HepG2 (cell line): Measurements from ENCODE around the gene TRPC4AP. TPM values are rescaled to one million over a fixed set of nuclear protein-coding genes. Genes with fewer than 3 reads are reported as not detected.

Experiments
- BRCA1 ChIP-seq: sonication (generic); formaldehyde crosslinking; IDR thresholded peaks from 2 replicates; pipeline ENCODE4 v1.4.0; 2020; ENCODE audit warnings: missing genetic modification reagents
- CAMTA2 ChIP-seq: sonication (generic); formaldehyde crosslinking; IDR thresholded peaks from 2 replicates; pipeline ENCODE4 v1.4.0; 2020; ENCODE audit warnings: mild to moderate bottlenecking, missing genetic modification reagents, borderline replicate concordance
- HOMEZ ChIP-seq: IDR thresholded peaks from 2 replicates; pipeline ENCODE4 v1.6.1; 2016; ENCODE audit warnings: low read depth
- IKZF4 ChIP-seq: sonication (generic); formaldehyde crosslinking; IDR thresholded peaks from 2 replicates; pipeline ENCODE4 v1.5.1; 2020; ENCODE audit warnings: borderline replicate concordance, mild to moderate bottlenecking, low read depth, missing genetic modification reagents; ENCODE audit errors: not compliant biosample characterization
- KMT2B ChIP-seq: IDR thresholded peaks from 2 replicates; pipeline ENCODE4 v1.6.1; 2016; ENCODE audit warnings: missing genetic modification reagents, missing compliant biosample characterization
- TEAD3 ChIP-seq: optimal IDR thresholded peaks from 2 replicates; pipeline ENCODE3; 2016; ENCODE audit warnings: borderline replicate concordance
- TFDP2 ChIP-seq: sonication (generic); formaldehyde crosslinking; IDR thresholded peaks from 2 replicates; pipeline ENCODE4 v1.4.0; 2020; ENCODE audit warnings: missing genetic modification reagents
- THAP9 ChIP-seq: sonication (generic); formaldehyde crosslinking; IDR thresholded peaks from 2 replicates; pipeline ENCODE4; 2020; ENCODE audit warnings: missing genetic modification reagents, mild to moderate bottlenecking, borderline replicate concordance
- TMF1 ChIP-seq: sonication (generic); formaldehyde crosslinking; IDR thresholded peaks from 2 replicates; pipeline ENCODE4 v1.8.1; 2022; ENCODE audit warnings: low read depth, missing genetic modification reagents
- ZBTB26 ChIP-seq: IDR thresholded peaks from 2 replicates; pipeline ENCODE4 v1.6.1; 2016; ENCODE audit warnings: missing compliant biosample characterization, missing genetic modification reagents, borderline replicate concordance
- ZC3H13 ChIP-seq: sonication (generic); formaldehyde crosslinking; IDR thresholded peaks from 2 replicates; pipeline ENCODE4 v1.8.1; 2023; ENCODE audit warnings: mild to moderate bottlenecking, missing genetic modification reagents, moderate library complexity
- ZHX1 ChIP-seq: sonication (generic); formaldehyde crosslinking; IDR thresholded peaks from 2 replicates; pipeline ENCODE4 v1.8.1; 2022; ENCODE audit warnings: low read depth, mild to moderate bottlenecking, missing genetic modification reagents
- ZNF20 ChIP-seq: sonication (generic); formaldehyde crosslinking; IDR thresholded peaks from 2 replicates; pipeline ENCODE4 v1.4.0; 2020; ENCODE audit warnings: mild to moderate bottlenecking, moderate library complexity, missing genetic modification reagents
- ZNF414 ChIP-seq: sonication (generic); formaldehyde crosslinking; IDR thresholded peaks from 2 replicates; pipeline ENCODE4 v1.5.0; 2020; ENCODE audit warnings: missing genetic modification reagents
- ZNF597 ChIP-seq: sonication (generic); formaldehyde crosslinking; IDR thresholded peaks from 2 replicates; pipeline ENCODE4 v1.5.0; 2020; ENCODE audit warnings: missing genetic modification reagents
- ZSCAN20 ChIP-seq: sonication (generic); formaldehyde crosslinking; IDR thresholded peaks from 2 replicates; pipeline ENCODE4 v1.4.0; 2020; ENCODE audit warnings: missing genetic modification reagents, mild to moderate bottlenecking, borderline replicate concordance
- ZSCAN9 ChIP-seq: IDR thresholded peaks from 2 replicates; pipeline ENCODE4 v1.6.1; 2016; ENCODE audit warnings: borderline replicate concordance
- polyA plus RNA-seq, 8 experiments: library from polyadenylated mRNA; depleted of rRNA in 3 of 8; stranded (reverse) in 7 of 8; unstranded in 1 of 8; fragments of >200 nt; fragmentation: Illumina TruSeq in 4 of 8; extraction: Trizol in 4 of 8; gene quantifications; 2 replicates each; pipeline versions ENCODE4 v1.2.1 to v1.2.3, GENCODE V29; 2011 to 2016; ENCODE audit warnings: low read depth in 4 of 8, missing spikeins in 1 of 8, mixed read lengths in 1 of 8; ENCODE audit not compliant: insufficient read depth in 1 of 8
- total RNA-seq, 5 experiments: library from RNA; depleted of rRNA; stranded (reverse); fragments of >200 nt; fragmentation: Illumina TruSeq; extraction: Trizol; gene quantifications; 2 replicates each; pipeline ENCODE4 v1.2.3, GENCODE V29; 2016; ENCODE audit warnings: low read depth in 1 of 5

The TRPC4AP gene
- total and polyA plus RNA-seq, 2 of the 13 experiments (the other 11 are each of a cell fraction or from before 2014, with no cell fraction given), result 136 to 137 TPM

- TF ChIP-seq ZNF414 (CRISPR knock-in tag) (peak; percentile 84; the same call in 1 of the 2 replicates), TEAD3 (CRISPR knock-in tag) (peak; percentile 74), ZBTB26 (CRISPR knock-in tag) (no peak), TFDP2 (CRISPR knock-in tag) (peak; percentile 60), ZC3H13 (CRISPR knock-in tag) (no peak; the same call in none of the 2 replicates), ZNF597 (CRISPR knock-in tag) (no peak), ZHX1 (CRISPR knock-in tag) (no peak), THAP9 (CRISPR knock-in tag) (peak; percentile 32; the same call in 1 of the 2 replicates), HOMEZ (CRISPR knock-in tag) (peak; percentile 56; the same call in 1 of the 2 replicates), ZNF20 (CRISPR knock-in tag) (no peak), ZSCAN20 (CRISPR knock-in tag) (no peak), BRCA1 (CRISPR knock-in tag) (peak; percentile 59; the same call in 1 of the 2 replicates), ZSCAN9 (CRISPR knock-in tag) (no peak), KMT2B (CRISPR knock-in tag) (no peak), TMF1 (CRISPR knock-in tag) (peak; percentile 86; the same call in 1 of the 2 replicates), IKZF4 (CRISPR knock-in tag) (no peak), CAMTA2 (no peak)
These were observed 98.0 kb downstream of the TRPC4AP start (continued) for GRCh38 chr20:34994509-34995131.
